ENCODE measurements around the gene CORO2A. TPM values are rescaled to one million over a fixed set of nuclear protein-coding genes. Genes with fewer than 3 reads are reported as not detected.

The CORO2A gene
- total and polyA plus RNA-seq, 2 of the 13 experiments (the other 11 are each of a cell fraction or from before 2014, with no cell fraction given): 14.4 to 15.3 TPM

DNA sequence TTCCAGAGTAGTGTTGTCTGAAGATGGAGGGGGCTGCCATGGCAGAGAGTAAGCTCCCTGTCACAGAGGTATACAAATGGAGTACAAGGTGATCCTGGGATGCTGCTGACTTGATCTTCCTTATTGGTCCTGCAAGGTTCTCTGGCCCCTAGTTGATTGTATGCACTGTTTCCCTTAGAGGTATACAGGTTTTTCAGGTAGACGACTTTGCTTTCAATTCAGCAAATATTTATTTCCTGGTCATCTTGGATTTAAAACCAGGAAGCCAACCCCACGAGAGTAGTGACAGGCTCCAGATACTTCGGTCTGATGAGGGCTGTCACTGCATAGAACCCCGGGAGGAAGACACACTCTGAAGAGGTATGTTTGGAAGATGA lies 56.9 kb downstream of the CORO2A start:
- FAIRE-seq (no peak), ATAC-seq (no peak), DNase-seq (ENCODE audit: low spot score) (no peak)
- CTCF ChIA-PET (ENCODE audit: low intra/inter-chr PET ratio, low total read pairs): no interaction called here
- H3K36me3 ChIP-seq (replicated peaks in 1 of 2; ENCODE audit: control insufficient read depth in 1 of 2, insufficient read depth in 2 of 2, low read length in 2 of 2): peaks cover 11 to 56% of the 10 kb centered on the region in 2 experiments; a peak in 4 of 5 replicates
- no peaks in the 10 kb centered on the region for H3K79me2 ChIP-seq (ENCODE audit: insufficient read depth, low read length)
- no peaks in the 10 kb centered on the region for H4K20me1 ChIP-seq (ENCODE audit: insufficient read depth, low read length)
- no peaks in the 10 kb centered on the region for H3K4me1 ChIP-seq (ENCODE audit: insufficient read depth, low read length)
- TF ChIP-seq, protein P1, sequence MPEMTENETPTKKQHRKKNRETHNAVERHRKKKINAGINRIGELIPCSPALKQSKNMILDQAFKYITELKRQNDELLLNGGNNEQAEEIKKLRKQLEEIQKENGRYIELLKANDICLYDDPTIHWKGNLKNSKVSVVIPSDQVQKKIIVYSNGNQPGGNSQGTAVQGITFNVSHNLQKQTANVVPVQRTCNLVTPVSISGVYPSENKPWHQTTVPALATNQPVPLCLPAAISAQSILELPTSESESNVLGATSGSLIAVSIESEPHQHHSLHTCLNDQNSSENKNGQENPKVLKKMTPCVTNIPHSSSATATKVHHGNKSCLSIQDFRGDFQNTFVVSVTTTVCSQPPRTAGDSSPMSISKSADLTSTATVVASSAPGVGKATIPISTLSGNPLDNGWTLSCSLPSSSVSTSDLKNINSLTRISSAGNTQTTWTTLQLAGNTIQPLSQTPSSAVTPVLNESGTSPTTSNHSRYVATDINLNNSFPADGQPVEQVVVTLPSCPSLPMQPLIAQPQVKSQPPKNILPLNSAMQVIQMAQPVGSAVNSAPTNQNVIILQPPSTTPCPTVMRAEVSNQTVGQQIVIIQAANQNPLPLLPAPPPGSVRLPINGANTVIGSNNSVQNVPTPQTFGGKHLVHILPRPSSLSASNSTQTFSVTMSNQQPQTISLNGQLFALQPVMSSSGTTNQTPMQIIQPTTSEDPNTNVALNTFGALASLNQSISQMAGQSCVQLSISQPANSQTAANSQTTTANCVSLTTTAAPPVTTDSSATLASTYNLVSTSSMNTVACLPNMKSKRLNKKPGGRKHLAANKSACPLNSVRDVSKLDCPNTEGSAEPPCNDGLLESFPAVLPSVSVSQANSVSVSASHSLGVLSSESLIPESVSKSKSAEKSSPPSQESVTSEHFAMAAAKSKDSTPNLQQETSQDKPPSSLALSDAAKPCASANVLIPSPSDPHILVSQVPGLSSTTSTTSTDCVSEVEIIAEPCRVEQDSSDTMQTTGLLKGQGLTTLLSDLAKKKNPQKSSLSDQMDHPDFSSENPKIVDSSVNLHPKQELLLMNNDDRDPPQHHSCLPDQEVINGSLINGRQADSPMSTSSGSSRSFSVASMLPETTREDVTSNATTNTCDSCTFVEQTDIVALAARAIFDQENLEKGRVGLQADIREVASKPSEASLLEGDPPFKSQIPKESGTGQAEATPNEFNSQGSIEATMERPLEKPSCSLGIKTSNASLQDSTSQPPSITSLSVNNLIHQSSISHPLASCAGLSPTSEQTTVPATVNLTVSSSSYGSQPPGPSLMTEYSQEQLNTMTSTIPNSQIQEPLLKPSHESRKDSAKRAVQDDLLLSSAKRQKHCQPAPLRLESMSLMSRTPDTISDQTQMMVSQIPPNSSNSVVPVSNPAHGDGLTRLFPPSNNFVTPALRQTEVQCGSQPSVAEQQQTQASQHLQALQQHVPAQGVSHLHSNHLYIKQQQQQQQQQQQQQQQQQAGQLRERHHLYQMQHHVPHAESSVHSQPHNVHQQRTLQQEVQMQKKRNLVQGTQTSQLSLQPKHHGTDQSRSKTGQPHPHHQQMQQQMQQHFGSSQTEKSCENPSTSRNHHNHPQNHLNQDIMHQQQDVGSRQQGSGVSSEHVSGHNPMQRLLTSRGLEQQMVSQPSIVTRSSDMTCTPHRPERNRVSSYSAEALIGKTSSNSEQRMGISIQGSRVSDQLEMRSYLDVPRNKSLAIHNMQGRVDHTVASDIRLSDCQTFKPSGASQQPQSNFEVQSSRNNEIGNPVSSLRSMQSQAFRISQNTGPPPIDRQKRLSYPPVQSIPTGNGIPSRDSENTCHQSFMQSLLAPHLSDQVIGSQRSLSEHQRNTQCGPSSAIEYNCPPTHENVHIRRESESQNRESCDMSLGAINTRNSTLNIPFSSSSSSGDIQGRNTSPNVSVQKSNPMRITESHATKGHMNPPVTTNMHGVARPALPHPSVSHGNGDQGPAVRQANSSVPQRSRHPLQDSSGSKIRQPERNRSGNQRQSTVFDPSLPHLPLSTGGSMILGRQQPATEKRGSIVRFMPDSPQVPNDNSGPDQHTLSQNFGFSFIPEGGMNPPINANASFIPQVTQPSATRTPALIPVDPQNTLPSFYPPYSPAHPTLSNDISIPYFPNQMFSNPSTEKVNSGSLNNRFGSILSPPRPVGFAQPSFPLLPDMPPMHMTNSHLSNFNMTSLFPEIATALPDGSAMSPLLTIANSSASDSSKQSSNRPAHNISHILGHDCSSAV (CRISPR knock-in tag; IDR thresholded peaks at IDR 0.05; ENCODE audit: borderline replicate concordance): no peak
- TF ChIP-seq, protein P2, sequence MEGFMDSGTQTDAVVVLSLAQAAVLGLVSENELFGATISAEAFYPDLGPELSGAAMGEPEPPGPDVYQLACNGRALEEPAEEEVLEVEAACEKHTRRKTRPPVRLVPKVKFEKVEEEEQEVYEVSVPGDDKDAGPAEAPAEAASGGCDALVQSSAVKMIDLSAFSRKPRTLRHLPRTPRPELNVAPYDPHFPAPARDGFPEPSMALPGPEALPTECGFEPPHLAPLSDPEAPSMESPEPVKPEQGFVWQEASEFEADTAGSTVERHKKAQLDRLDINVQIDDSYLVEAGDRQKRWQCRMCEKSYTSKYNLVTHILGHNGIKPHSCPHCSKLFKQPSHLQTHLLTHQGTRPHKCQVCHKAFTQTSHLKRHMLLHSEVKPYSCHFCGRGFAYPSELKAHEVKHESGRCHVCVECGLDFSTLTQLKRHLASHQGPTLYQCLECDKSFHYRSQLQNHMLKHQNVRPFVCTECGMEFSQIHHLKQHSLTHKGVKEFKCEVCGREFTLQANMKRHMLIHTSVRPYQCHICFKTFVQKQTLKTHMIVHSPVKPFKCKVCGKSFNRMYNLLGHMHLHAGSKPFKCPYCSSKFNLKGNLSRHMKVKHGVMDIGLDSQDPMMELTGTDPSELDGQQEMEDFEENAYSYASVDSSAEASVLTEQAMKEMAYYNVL (CRISPR knock-in tag; IDR thresholded peaks at IDR 0.05; ENCODE audit: borderline replicate concordance): no peak
- no peak for TF ChIP-seq ZNF180 (CRISPR knock-in tag; IDR thresholded peaks at IDR 0.05; ENCODE audit: borderline replicate concordance, low read depth)
- TF ChIP-seq ZNF367 (CRISPR knock-in tag; IDR thresholded peaks at IDR 0.05; ENCODE audit: borderline replicate concordance): no peak
- TF ChIP-seq KDM2A (CRISPR knock-in tag; IDR thresholded peaks at IDR 0.05; ENCODE audit: borderline replicate concordance, low read depth): no peak
- no peak for TF ChIP-seq ZNF235 (CRISPR knock-in tag; IDR thresholded peaks at IDR 0.05; ENCODE audit: borderline replicate concordance)
- TF ChIP-seq ZSCAN20 (CRISPR knock-in tag; IDR thresholded peaks at IDR 0.05; ENCODE audit: borderline replicate concordance): no peak
- TF ChIP-seq CBX1 (IDR thresholded peaks at IDR 0.05; ENCODE audit: low read depth): no peak
- no peak overlapping the region for H3K4me3 ChIP-seq (replicated peaks in 1 of 3; ENCODE audit: insufficient read depth in 1 of 3, low read depth in 2 of 3, low read length in 3 of 3)
- H3K9me3 ChIP-seq (ENCODE audit: low read length): no peaks in the 10 kb centered on the region
- WGBS (ENCODE audit: low lambda C conversion rate): 83% methylated on average over 4 of the region's 4 CpGs
- POLR2A ChIA-PET: no interaction called here
- no peaks in the 10 kb centered on the region for H3K27me3 ChIP-seq (ENCODE audit: control insufficient read depth in 1 of 2, insufficient read depth in 2 of 2, low read length in 2 of 2)
- no peak overlapping the region for H3K27ac ChIP-seq (ENCODE audit: extremely low read length, insufficient read depth, low read length)
- no peak overlapping the region for H2AFZ ChIP-seq (ENCODE audit: low read length)
- in situ Hi-C loops (cut with HindIII; ENCODE audit: extremely low pct_ligation_motif_present, low pct_unique_long_range_greater_than_20kb): no loop called here
- H3K4me2 ChIP-seq (ENCODE audit: low read depth, low read length): no peak overlapping the region
- intact Hi-C loops (cut with micrococcal nuclease; ENCODE audit: unreplicated experiment): no loop called here
- BruUV-seq (replicated peaks): no TSS peak
- H3K9ac ChIP-seq (ENCODE audit: insufficient read depth, low read depth, low read length): no peak overlapping the region

All from HepG2 (cell line).